ENCODE measurements around the gene RNF223.

- TF ChIP-seq POLR2A (IDR thresholded peaks at IDR 0.05) (no peak), CTCF (IDR thresholded peaks at IDR 0.05) (no peak)
Observed at GRCh38 chr1:1043921-1044320, 30.2 kb downstream of the RNF223 start.
